Left lung (tissue), 10 donors: Measurements from ENCODE around the gene MAP1LC3A. TPM values are rescaled to one million over a fixed set of nuclear protein-coding genes. Genes with fewer than 3 reads are reported as not detected.

ENCODE experiments used
- ATAC-seq: fragments of 200-7000 bp; cut with Tn5 transposase; one replicate; pipeline ENCODE4 v1.9.1; 2020; ENCODE audit warnings: moderate library complexity
- DNase-seq, 4 donors: peaks; one replicate each; pipeline ENCODE4 v3.0.0-alpha.2; 2013 to 2020
- H3K27ac ChIP-seq, 2 donors: fragments of 200-600 bp; sonication (generic) in 1 of 2; one replicate each; pipeline versions ENCODE4 v1.5.0 to v1.8.0; 2020 to 2021
- H3K27me3 ChIP-seq, 2 donors: fragments of 200-600 bp; sonication (generic) in 1 of 2; one replicate each; pipeline versions ENCODE4 v1.5.0 to v1.8.0; 2020 to 2021
- H3K36me3 ChIP-seq, 2 donors: fragments of 200-600 bp; sonication (generic) in 1 of 2; one replicate each; pipeline versions ENCODE4 v1.5.0 to v1.8.0; 2020 to 2021
- H3K4me1 ChIP-seq, 2 donors: fragments of 200-600 bp; one replicate each; pipeline ENCODE4 v1.8.0; 2021
- H3K4me3 ChIP-seq, 2 donors: fragments of 200-600 bp; sonication (generic) in 1 of 2; one replicate each; pipeline versions ENCODE4 v1.5.0 to v1.8.0; 2020 to 2021; ENCODE audit warnings: mild to moderate bottlenecking in 1 of 2
- H3K9me3 ChIP-seq, 2 donors: fragments of 200-600 bp; sonication (generic) in 1 of 2; one replicate each; pipeline versions ENCODE4 v1.5.0 to v1.8.0; 2020 to 2021
- CTCF ChIP-seq, 2 donors: fragments of 200-600 bp; sonication (generic) in 1 of 2; IDR thresholded peaks; one replicate each; pipeline versions ENCODE4 v1.5.0 to v1.8.0; 2021; ENCODE audit warnings: antibody characterized with exemption in 2 of 2
- intact Hi-C, 2 donors: fragments of 100-400 bp; cut with DNase I; formaldehyde crosslinking; loops; one replicate each; pipeline versions ENCODE4 v1.11.2 to v1.14.2; 2022
- polyA plus RNA-seq, 6 donors: library from polyadenylated mRNA; unstranded; fragments of 120-200 nt; gene quantifications; one replicate each; pipeline ENCODE4 v1.2.1, GENCODE V29; 2013; ENCODE audit not compliant: insufficient read length in 6 of 6
- total RNA-seq, 2 donors: library from RNA; stranded (reverse); fragmentation: NEBNext Ultra II Directional; extraction: Animal tissue kit (Norgen Biotek cat#: 25700); gene quantifications; one replicate each; pipeline ENCODE4 v1.2.1, GENCODE V29; 2021
- donor health status: DM: no; HTN: yes; CAD: no.
- donor health status: DM: no; HTN: no; CAD: no.

MAP1LC3A gene
- total and polyA plus RNA-seq, 8 donors: 17.4 to 68.8 (median 32.3) TPM

DNA sequence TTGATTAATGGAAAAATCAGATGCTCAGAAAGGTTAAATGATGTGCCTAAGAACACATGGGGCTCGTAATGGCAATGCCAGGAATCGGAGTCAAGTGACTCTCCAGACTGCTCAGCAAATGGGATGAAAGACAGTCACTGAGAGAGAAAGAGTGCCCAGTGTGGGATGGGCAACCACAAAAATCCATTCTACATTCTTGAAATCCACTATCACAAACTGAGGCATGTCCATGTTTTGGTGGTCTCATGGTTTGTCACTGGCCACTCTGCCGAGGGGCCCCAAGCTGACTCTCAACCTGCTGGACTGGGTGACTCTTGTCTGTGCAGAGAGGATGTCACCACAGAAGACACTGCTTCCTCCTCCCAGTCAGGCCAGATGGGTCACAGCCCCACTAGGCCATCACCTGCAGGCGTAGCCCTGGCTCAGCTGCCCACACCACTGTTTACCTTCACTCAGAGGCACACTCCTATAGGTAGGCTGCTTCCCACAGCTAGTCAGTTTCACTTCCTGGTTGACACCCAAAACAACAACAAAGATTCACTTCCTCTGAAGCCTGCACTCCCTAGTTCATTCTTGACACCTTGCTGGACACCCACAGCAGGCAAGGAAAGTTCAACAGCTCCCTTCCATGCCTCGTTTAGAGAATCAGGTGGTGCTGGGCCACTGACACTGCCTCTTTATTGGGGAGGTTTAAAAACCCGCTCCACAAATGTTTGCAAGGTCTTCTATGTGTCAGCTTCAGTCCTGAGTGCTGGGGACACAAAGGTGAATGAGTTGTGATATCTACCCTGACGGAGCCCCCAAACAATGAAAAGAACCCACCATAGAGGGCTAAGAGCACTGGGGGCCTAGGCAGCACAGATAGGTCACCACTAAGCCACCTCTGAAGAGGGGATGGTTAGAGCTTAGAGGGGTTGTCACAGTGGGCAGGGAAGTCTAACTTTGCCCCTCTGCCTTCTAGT lies 21.7 kb downstream of the MAP1LC3A start:
- no peak overlapping the region for H3K27ac ChIP-seq
- intact Hi-C loops: no loop called here

DNA sequence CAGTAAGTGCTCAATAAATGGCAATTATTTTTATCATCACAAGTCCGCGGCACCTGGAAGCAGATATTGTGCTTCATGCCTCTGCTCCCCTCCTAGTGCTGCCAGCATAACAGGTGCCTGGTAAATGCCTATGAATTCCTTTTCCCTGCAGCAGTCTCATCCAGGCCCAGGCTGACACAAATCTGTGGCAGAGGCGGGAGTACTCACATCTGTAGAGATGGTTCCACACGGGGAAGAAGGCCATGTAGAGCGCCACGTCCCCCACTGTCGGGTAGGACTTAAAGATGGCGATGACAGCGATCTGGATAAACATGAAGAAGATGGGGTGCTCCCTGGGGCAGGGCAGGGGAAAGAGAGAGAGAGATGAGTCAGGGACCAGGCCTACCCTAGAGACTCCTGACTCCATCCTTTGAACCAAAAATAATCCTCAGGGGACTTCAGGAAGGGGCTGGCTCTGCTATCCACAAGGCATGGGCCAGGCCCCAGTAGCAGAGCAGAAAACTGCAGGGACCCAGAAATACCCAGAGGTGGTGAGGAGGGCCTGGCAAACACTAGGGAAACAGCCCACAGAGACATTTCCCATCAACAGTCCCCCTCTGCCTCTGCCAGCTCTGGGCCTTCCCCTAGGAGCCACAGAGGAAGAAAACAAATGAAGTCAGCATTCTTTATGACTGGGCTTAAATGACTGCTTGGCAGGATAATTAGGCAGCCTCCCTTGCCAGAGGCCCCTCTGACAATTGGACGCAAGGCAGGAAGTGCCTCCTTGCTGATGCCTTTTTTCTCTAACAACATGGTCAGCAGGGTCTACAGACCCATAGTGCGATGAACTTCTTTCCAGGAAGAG lies 23.0 kb downstream of the MAP1LC3A start:
- Histone ChIP-seq H3K27me3 (no peaks in the 10 kb centered on the region), H3K4me1 (peaks cover 0 to 30% of the 10 kb centered on the region in 2 donors), H3K9me3 (no peaks in the 10 kb centered on the region), H3K27ac (peak overlapping the region; percentile 33 to 46), H3K36me3 (peaks cover 0 to 35% of the 10 kb centered on the region in 2 donors), H3K4me3 (no peak overlapping the region)
- peak; percentile 23 for ATAC-seq
- intact Hi-C loops: no loop called here
- TF ChIP-seq CTCF (IDR thresholded peaks at IDR 0.05): no peak
- DNase-seq: peak in 1 of 4 donors; percentile 51

More for the DNA sequence above, 21.7 kb downstream of the MAP1LC3A start:
- peaks cover 0 to 32% of the 10 kb centered on the region in 2 donors for H3K36me3 ChIP-seq
- no peaks in the 10 kb centered on the region for H3K9me3 ChIP-seq
- H3K4me3 ChIP-seq: no peak overlapping the region
- DNase-seq (no peak), ATAC-seq (peak; percentile 39)
- no peaks in the 10 kb centered on the region for H3K27me3 ChIP-seq
- peaks cover 0 to 30% of the 10 kb centered on the region in 2 donors for H3K4me1 ChIP-seq
- no peak for TF ChIP-seq CTCF (IDR thresholded peaks at IDR 0.05)

DNA sequence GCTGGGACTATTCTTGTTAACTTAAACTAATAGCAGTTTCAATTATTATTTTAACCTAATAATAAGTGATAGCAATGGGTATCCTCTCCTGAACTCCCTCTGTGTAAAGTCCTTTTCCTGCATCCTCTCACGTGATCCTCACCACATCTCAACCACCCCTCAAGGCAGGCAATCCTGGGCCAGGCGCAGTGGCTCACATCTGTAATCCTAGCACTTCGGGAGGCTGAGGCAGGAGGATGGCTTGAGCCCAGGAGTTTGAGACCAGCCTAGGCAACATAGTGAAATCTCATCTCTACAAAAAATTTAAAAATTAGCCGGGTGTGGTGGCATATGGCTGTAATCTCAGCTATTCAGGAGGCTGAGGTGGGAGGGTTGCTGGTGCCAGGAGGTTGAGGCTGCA lies 23.7 kb downstream of the MAP1LC3A start:
- H3K36me3 ChIP-seq: peaks cover 0 to 37% of the 10 kb centered on the region in 2 donors
- H3K4me3 ChIP-seq: no peak overlapping the region
- intact Hi-C loops: no loop called here
- no peaks in the 10 kb centered on the region for H3K27me3 ChIP-seq
- DNase-seq: no peak
- TF ChIP-seq CTCF (IDR thresholded peaks at IDR 0.05): no peak
- H3K9me3 ChIP-seq: no peaks in the 10 kb centered on the region
- H3K27ac ChIP-seq: peak overlapping the region in 1 of 2 donors; percentile 33
- ATAC-seq: no peak
- H3K4me1 ChIP-seq: peaks cover 0 to 30% of the 10 kb centered on the region in 2 donors

- intact Hi-C loops: no loop called here
- Histone ChIP-seq H3K4me1 (peaks cover 0 to 25% of the 10 kb centered on the region in 2 donors), H3K9me3 (no peaks in the 10 kb centered on the region), H3K4me3 (no peak overlapping the region), H3K27me3 (no peaks in the 10 kb centered on the region), H3K27ac (no peak overlapping the region), H3K36me3 (peaks cover 0 to 37% of the 10 kb centered on the region in 2 donors)
- DNase-seq: no peak
- no peak for TF ChIP-seq CTCF (IDR thresholded peaks at IDR 0.05)
- ATAC-seq: no peak
Measured at GRCh38 chr20:34582911-34583310, 24.4 kb downstream of the MAP1LC3A start.
